HL-60 (cell line): ENCODE results near the gene MAST2.

ENCODE experiments used
- CTCF ChIP-seq: IDR thresholded peaks from one replicate; pipeline ENCODE4 v1.5.1; 2011; ENCODE audit warnings: low read length, control low read depth, inconsistent platforms; ENCODE audit not compliant: insufficient read depth
- POLR2AphosphoS5 ChIP-seq: IDR thresholded peaks from 2 replicates; pipeline ENCODE4 v1.6.1; 2012; ENCODE audit warnings: low read depth

GRCh38 chr1:45987204-45987603 is 183.8 kb downstream of the MAST2 start:
- no peak for TF ChIP-seq CTCF
- no peak for TF ChIP-seq POLR2AphosphoS5
